PC-9 (cell line): ENCODE measurements around the gene MET. TPM values are rescaled to one million over a fixed set of nuclear protein-coding genes. Genes with fewer than 3 reads are reported as not detected.

Experiments used
- BruUV-seq: library from RNA; stranded (reverse); fragments of 400-500 nt; replicated peaks from 2 replicates; lab custom pipeline; 2021; lab: Mats Ljungman, UMichigan
- CTCF ChIA-PET: fragments of 300-600 bp; sonication (Branson Sonifier 250); formaldehyde crosslinking; loops from one replicate; lab custom pipeline; 2022; ENCODE audit warnings: antibody characterized with exemption; lab: Charles Lee
- POLR2A ChIA-PET: fragments of 300-600 bp; sonication (Branson Sonifier 250); formaldehyde crosslinking; loops from one replicate; lab custom pipeline; 2022; ENCODE audit warnings: antibody characterized with exemption; ENCODE audit not compliant: unreplicated experiment; lab: Charles Lee
- DNase-seq, 2 experiments: peaks; one replicate each; pipeline versions ENCODE4 v3.0.0 to v3.0.0-alpha.2; 2015 to 2022; ENCODE audit warnings: mixed read lengths in 1 of 2
- H2AFZ ChIP-seq: fragments of 200-600 bp; sonication (generic); 2 replicates; pipeline ENCODE4 v1.8.1; 2017; ENCODE audit warnings: antibody characterized with exemption
- H3F3A ChIP-seq: fragments of 200-600 bp; sonication (generic); 2 replicates; pipeline ENCODE4 v1.8.1; 2017; ENCODE audit warnings: antibody characterized with exemption, mild to moderate bottlenecking, low read depth; ENCODE audit not compliant: insufficient read depth
- H3K27ac ChIP-seq: fragments of 200-600 bp; sonication (generic); 2 replicates; pipeline ENCODE4 v1.6.1; 2016; ENCODE audit warnings: mixed run types
- H3K27me3 ChIP-seq: fragments of 200-600 bp; sonication (generic); 2 replicates; pipeline ENCODE4 v1.6.1; 2016; ENCODE audit warnings: low read depth, mixed run types; ENCODE audit not compliant: insufficient read depth
- H3K36me3 ChIP-seq: fragments of 200-600 bp; sonication (generic); 2 replicates; pipeline ENCODE4 v1.6.1; 2016; ENCODE audit warnings: low read depth, mixed run types
- H3K4me1 ChIP-seq: fragments of 200-600 bp; sonication (generic); replicated peaks from 2 replicates; pipeline ENCODE4 v1.6.1; 2016; ENCODE audit warnings: mixed run types; ENCODE audit not compliant: insufficient read depth
- H3K4me2 ChIP-seq: fragments of 200-600 bp; sonication (generic); 2 replicates; pipeline ENCODE4 v1.6.1; 2017; ENCODE audit warnings: mixed run types
- H3K4me3 ChIP-seq: fragments of 200-600 bp; sonication (generic); 2 replicates; pipeline ENCODE4 v1.6.1; 2016; ENCODE audit warnings: mixed run types
- H3K79me2 ChIP-seq: fragments of 200-600 bp; sonication (generic); 2 replicates; pipeline ENCODE4 v1.6.1; 2017; ENCODE audit warnings: low read depth, mixed run types
- H3K9me2 ChIP-seq: fragments of 200-600 bp; sonication (generic); 2 replicates; pipeline ENCODE4 v1.8.1; 2017; ENCODE audit warnings: mild to moderate bottlenecking; ENCODE audit not compliant: insufficient read depth
- H3K9me3 ChIP-seq: fragments of 200-600 bp; sonication (generic); 2 replicates; pipeline ENCODE4 v1.8.1; 2016; ENCODE audit warnings: low read depth; ENCODE audit not compliant: insufficient read depth
- H4K20me1 ChIP-seq: fragments of 200-600 bp; sonication (generic); 2 replicates; pipeline ENCODE4 v1.8.1; 2017; ENCODE audit not compliant: insufficient read depth
- CTCF ChIP-seq: fragments of 200-600 bp; sonication (generic); conservative IDR thresholded peaks from 2 replicates; pipeline ENCODE4 v1.6.1; 2017; ENCODE audit warnings: mixed run types, antibody characterized with exemption, mild to moderate bottlenecking, moderate library complexity
- EZH2 ChIP-seq: fragments of 200-600 bp; sonication (generic); IDR thresholded peaks from 2 replicates; pipeline ENCODE4 v1.8.0; 2017; ENCODE audit warnings: antibody characterized with exemption, low read depth
- intact Hi-C: fragments of 100-400 bp; cut with micrococcal nuclease; formaldehyde crosslinking; loops from one replicate; pipeline ENCODE4 v1.10.0; 2022; ENCODE audit not compliant: unreplicated experiment
- total RNA-seq: library from RNA; stranded (reverse); gene quantifications from 2 replicates; pipeline ENCODE4 v1.2.3, GENCODE V29; 2021

MET gene
- total RNA-seq, 1 experiment from 2014 or later, result 287 TPM

- POLR2A ChIA-PET, result no interaction called here
- H2AFZ ChIP-seq, result no peak overlapping the region
- intact Hi-C loops, result loop anchor here (5.0 kb wide), 1 partner anchor 38 kb away; no protein-coding TSS in a partner anchor
- DNase-seq, result no peak
- TF ChIP-seq EZH2 (no peak), CTCF (no peak)
- no peaks in the 10 kb centered on the region for H4K20me1 ChIP-seq
- no peaks in the 10 kb centered on the region for H3K79me2 ChIP-seq
- H3K4me3 ChIP-seq, result no peak overlapping the region
- H3K27ac ChIP-seq, result no peak overlapping the region
- CTCF ChIA-PET, result no interaction called here
- no peaks in the 10 kb centered on the region for H3K9me2 ChIP-seq
- peaks cover 15% of the 10 kb centered on the region; the same call in 1 of the 2 replicates for H3K36me3 ChIP-seq
- H3F3A ChIP-seq, result no peaks in the 10 kb centered on the region
- H3K9me3 ChIP-seq, result no peaks in the 10 kb centered on the region
- no peak overlapping the region for H3K4me2 ChIP-seq
- no peaks in the 10 kb centered on the region for H3K27me3 ChIP-seq
- BruUV-seq, result no TSS peak
- peaks cover 13% of the 10 kb centered on the region for H3K4me1 ChIP-seq
Measured at GRCh38 chr7:116734710-116735109, 62.7 kb downstream of the MET start.

DNA sequence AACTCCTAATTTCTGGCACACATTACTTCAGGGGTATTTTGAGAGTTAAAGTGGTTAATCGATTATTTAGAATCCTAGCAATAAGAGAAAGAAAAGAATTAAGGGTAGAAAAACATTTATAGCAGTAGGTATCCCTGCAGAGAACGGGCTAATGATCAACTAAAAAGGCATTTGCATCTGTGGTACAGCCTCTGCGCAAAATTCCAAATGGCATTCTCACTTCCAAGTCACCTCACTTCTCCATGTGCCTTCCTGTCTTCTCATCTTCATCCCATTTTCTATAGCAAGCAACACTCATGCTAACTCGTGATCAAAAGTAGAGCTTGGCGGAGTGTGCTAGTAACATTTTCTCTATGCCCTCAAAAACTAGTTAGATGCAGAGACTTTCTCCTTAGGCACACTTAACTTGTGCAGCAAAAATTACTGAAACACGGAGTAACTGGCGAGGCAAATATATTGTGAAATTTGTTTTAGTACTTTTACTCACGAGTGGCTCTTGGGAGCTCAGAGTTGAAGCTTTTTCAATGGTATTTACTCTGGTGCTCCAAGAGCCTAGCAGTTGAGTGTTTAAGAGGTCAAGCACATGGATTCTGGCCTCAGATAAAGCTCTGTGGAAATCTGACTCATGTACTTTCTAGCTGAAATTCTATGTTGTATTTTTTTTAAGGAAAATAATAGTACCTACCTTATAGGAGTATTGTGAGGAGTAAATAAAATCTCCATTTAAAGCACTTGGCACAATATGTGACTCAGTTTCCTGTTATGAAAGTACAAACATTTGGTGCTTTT lies 65.1 kb downstream of the MET start:
- Histone ChIP-seq H3F3A (no peaks in the 10 kb centered on the region), H3K36me3 (peaks cover 32% of the 10 kb centered on the region; the same call in 1 of the 2 replicates), H2AFZ (no peak overlapping the region), H3K79me2 (no peaks in the 10 kb centered on the region), H3K4me1 (no peaks in the 10 kb centered on the region), H3K4me2 (no peak overlapping the region), H3K27me3 (no peaks in the 10 kb centered on the region), H4K20me1 (no peaks in the 10 kb centered on the region), H3K4me3 (no peak overlapping the region), H3K9me2 (no peaks in the 10 kb centered on the region), H3K27ac (no peak overlapping the region), H3K9me3 (no peaks in the 10 kb centered on the region)
- TF ChIP-seq CTCF (no peak), EZH2 (no peak)
- POLR2A ChIA-PET, result interaction anchor here (0.6 kb wide), 1 partner anchor 42 kb away, joined by 3 read pairs; no protein-coding TSS in a partner anchor
- no peak for DNase-seq
- no TSS peak for BruUV-seq
- intact Hi-C loops, result no loop called here
- CTCF ChIA-PET, result no interaction called here

DNA sequence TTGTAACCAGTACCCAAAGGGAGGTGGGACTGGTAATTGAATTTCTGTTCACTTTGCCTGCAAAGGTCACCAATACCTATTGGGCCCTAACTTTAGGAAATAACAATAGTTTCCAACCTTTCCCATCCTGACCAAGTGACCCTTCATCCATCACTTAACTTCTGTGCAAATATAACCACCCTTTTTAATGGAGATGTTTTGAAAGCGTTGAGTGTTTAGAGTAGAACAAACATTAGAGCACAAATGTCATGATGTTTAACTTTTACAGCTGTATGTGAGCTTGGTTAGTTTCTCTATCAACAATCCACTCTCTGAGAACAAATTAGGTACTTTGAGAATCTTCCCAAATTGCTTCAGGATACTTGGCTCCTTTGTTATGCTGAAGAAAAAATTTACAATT lies 66.4 kb downstream of the MET start:
- Histone ChIP-seq H3K9me2 (no peaks in the 10 kb centered on the region), H3K27ac (no peak overlapping the region), H3K4me1 (no peaks in the 10 kb centered on the region), H3K4me3 (no peak overlapping the region), H3K27me3 (no peaks in the 10 kb centered on the region), H3K36me3 (peaks cover 34% of the 10 kb centered on the region; the same call in 1 of the 2 replicates), H4K20me1 (no peaks in the 10 kb centered on the region), H2AFZ (no peak overlapping the region), H3K4me2 (no peak overlapping the region), H3K79me2 (no peaks in the 10 kb centered on the region), H3F3A (no peaks in the 10 kb centered on the region), H3K9me3 (no peaks in the 10 kb centered on the region)
- TF ChIP-seq EZH2 (no peak), CTCF (no peak)
- intact Hi-C loops, result no loop called here
- BruUV-seq, result no TSS peak
- ChIA-PET CTCF (no interaction called here), POLR2A (no interaction called here)
- no peak for DNase-seq
